ENCODE results near the gene CD59.
"Not testable (repeated sequence)": the region's sequence is repeated elsewhere in the genome, so short reads cannot be mapped to it uniquely, and the experiment has no call there.

The CD59 gene

GRCh38 chr11:33709466-33709865 lies 26.8 kb downstream of the CD59 start:
- TF ChIP-seq EZH2phosphoT487 (conservative IDR thresholded peaks at IDR 0.05; ENCODE audit: low read length) (no peak), CTCF (IDR thresholded peaks at IDR 0.05; ENCODE audit: insufficient read depth, low read length, poor library complexity, severe bottlenecking) (no peak)
- no peak overlapping the region for H3K27ac ChIP-seq (ENCODE audit: low read depth, low read length)
- H3K79me2 ChIP-seq (ENCODE audit: insufficient read depth, low read length): no peaks in the 10 kb centered on the region
- no peaks in the 10 kb centered on the region for H3K9me2 ChIP-seq (replicated peaks; ENCODE audit: insufficient read depth, low read length)
- no peaks in the 10 kb centered on the region for H4K20me1 ChIP-seq (ENCODE audit: low read depth, low read length)
- no peak overlapping the region for H2AFZ ChIP-seq (ENCODE audit: low read depth, low read length, severe bottlenecking)
- H3F3A ChIP-seq (ENCODE audit: insufficient read depth): no peaks in the 10 kb centered on the region
- no peak overlapping the region for H3K4me3 ChIP-seq (ENCODE audit: insufficient read depth, low read length, poor library complexity, severe bottlenecking)
- no peaks in the 10 kb centered on the region for H3K27me3 ChIP-seq (ENCODE audit: low read length)
- H3K4me2 ChIP-seq (ENCODE audit: low read depth, low read length, poor library complexity, severe bottlenecking): no peak overlapping the region
- no peaks in the 10 kb centered on the region for H3K36me3 ChIP-seq (ENCODE audit: low read length)
- no peaks in the 10 kb centered on the region for H3K9me3 ChIP-seq (ENCODE audit: insufficient read depth, low read length)
- H3K9ac ChIP-seq (ENCODE audit: low read length): no peak overlapping the region

- Histone ChIP-seq H3K27ac (ENCODE audit: low read depth, low read length) (no peak overlapping the region), H3K4me3 (ENCODE audit: insufficient read depth, low read length, poor library complexity, severe bottlenecking) (no peak overlapping the region), H4K20me1 (ENCODE audit: low read depth, low read length) (no peaks in the 10 kb centered on the region), H3K27me3 (ENCODE audit: low read length) (no peaks in the 10 kb centered on the region), H2AFZ (ENCODE audit: low read depth, low read length, severe bottlenecking) (no peak overlapping the region), H3F3A (ENCODE audit: insufficient read depth) (no peaks in the 10 kb centered on the region), H3K4me2 (ENCODE audit: low read depth, low read length, poor library complexity, severe bottlenecking) (no peak overlapping the region), H3K36me3 (ENCODE audit: low read length) (no peaks in the 10 kb centered on the region), H3K79me2 (ENCODE audit: insufficient read depth, low read length) (no peaks in the 10 kb centered on the region), H3K9ac (ENCODE audit: low read length) (no peak overlapping the region), H3K9me3 (ENCODE audit: insufficient read depth, low read length) (no peaks in the 10 kb centered on the region), H3K9me2 (replicated peaks; ENCODE audit: insufficient read depth, low read length) (no peaks in the 10 kb centered on the region)
- TF ChIP-seq CTCF (IDR thresholded peaks at IDR 0.05; ENCODE audit: insufficient read depth, low read length, poor library complexity, severe bottlenecking) (no peak), EZH2phosphoT487 (conservative IDR thresholded peaks at IDR 0.05; ENCODE audit: low read length) (no peak)
These were observed 27.2 kb downstream of the CD59 start for GRCh38 chr11:33708985-33709384.

- H3K9me3 ChIP-seq (ENCODE audit: insufficient read depth, low read length); H3K36me3 ChIP-seq (ENCODE audit: low read length); H3K9ac ChIP-seq (ENCODE audit: low read length); H4K20me1 ChIP-seq (ENCODE audit: low read depth, low read length); H3K79me2 ChIP-seq (ENCODE audit: insufficient read depth, low read length); H3K9me2 ChIP-seq (replicated peaks; ENCODE audit: insufficient read depth, low read length); H3K4me2 ChIP-seq (ENCODE audit: low read depth, low read length, poor library complexity, severe bottlenecking); H3F3A ChIP-seq (ENCODE audit: insufficient read depth); H3K27ac ChIP-seq (ENCODE audit: low read depth, low read length); H2AFZ ChIP-seq (ENCODE audit: low read depth, low read length, severe bottlenecking); H3K27me3 ChIP-seq (ENCODE audit: low read length); H3K4me3 ChIP-seq (ENCODE audit: insufficient read depth, low read length, poor library complexity, severe bottlenecking): not testable (repeated sequence)
These were observed 28.4 kb downstream of the CD59 start for GRCh38 chr11:33707831-33708230.

GRCh38 chr11:33706966-33707365 lies 29.3 kb downstream of the CD59 start:
- Histone ChIP-seq H4K20me1 (ENCODE audit: low read depth, low read length) (no peaks in the 10 kb centered on the region), H3K4me2 (ENCODE audit: low read depth, low read length, poor library complexity, severe bottlenecking) (no peak overlapping the region), H3K36me3 (ENCODE audit: low read length) (no peaks in the 10 kb centered on the region)

More at GRCh38 chr11:33706966-33707365, 29.3 kb downstream of the CD59 start:
- TF ChIP-seq CTCF (IDR thresholded peaks at IDR 0.05; ENCODE audit: insufficient read depth, low read length, poor library complexity, severe bottlenecking) (no peak), EZH2phosphoT487 (conservative IDR thresholded peaks at IDR 0.05; ENCODE audit: low read length) (no peak)
- Histone ChIP-seq H3F3A (ENCODE audit: insufficient read depth) (no peaks in the 10 kb centered on the region), H3K4me3 (ENCODE audit: insufficient read depth, low read length, poor library complexity, severe bottlenecking) (no peak overlapping the region), H3K9me3 (ENCODE audit: insufficient read depth, low read length) (no peaks in the 10 kb centered on the region), H3K9ac (ENCODE audit: low read length) (no peak overlapping the region), H3K27me3 (ENCODE audit: low read length) (no peaks in the 10 kb centered on the region), H2AFZ (ENCODE audit: low read depth, low read length, severe bottlenecking) (no peak overlapping the region), H3K79me2 (ENCODE audit: insufficient read depth, low read length) (no peaks in the 10 kb centered on the region), H3K9me2 (replicated peaks; ENCODE audit: insufficient read depth, low read length) (no peaks in the 10 kb centered on the region), H3K27ac (ENCODE audit: low read depth, low read length) (no peak overlapping the region)
